ENCODE data around the gene AMPD1.

DNA sequence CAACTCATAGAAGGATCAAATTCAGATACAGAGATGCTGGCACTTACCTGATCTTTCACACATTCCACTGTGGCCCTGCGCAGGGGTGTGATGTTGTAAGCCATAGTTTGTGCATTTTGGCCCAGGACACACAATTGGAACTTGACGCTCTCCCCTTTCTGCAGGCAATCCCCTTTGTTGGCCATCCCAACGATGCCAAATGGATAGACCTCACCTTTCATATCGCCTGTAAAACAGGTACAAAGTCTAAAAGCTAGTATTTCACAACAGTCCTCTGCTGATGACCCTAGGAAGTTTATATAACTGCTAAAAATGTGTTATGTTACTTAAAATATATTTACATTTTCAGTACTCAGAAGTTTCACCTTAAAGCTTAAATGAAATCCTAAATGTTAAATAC is 25.1 kb upstream of the AMPD1 start:
- TF ChIP-seq, protein P1, sequence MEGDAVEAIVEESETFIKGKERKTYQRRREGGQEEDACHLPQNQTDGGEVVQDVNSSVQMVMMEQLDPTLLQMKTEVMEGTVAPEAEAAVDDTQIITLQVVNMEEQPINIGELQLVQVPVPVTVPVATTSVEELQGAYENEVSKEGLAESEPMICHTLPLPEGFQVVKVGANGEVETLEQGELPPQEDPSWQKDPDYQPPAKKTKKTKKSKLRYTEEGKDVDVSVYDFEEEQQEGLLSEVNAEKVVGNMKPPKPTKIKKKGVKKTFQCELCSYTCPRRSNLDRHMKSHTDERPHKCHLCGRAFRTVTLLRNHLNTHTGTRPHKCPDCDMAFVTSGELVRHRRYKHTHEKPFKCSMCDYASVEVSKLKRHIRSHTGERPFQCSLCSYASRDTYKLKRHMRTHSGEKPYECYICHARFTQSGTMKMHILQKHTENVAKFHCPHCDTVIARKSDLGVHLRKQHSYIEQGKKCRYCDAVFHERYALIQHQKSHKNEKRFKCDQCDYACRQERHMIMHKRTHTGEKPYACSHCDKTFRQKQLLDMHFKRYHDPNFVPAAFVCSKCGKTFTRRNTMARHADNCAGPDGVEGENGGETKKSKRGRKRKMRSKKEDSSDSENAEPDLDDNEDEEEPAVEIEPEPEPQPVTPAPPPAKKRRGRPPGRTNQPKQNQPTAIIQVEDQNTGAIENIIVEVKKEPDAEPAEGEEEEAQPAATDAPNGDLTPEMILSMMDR (IDR thresholded peaks at IDR 0.05) = no peak
- no peak for TF ChIP-seq RCOR1 (IDR thresholded peaks at IDR 0.05; ENCODE audit: low read length)
- no peak for TF ChIP-seq TEAD4 (IDR thresholded peaks at IDR 0.05; ENCODE audit: borderline replicate concordance, insufficient read depth)
- no peak for TF ChIP-seq POLR2AphosphoS5 (IDR thresholded peaks at IDR 0.05; ENCODE audit: low read depth, low read length)
- no peak for TF ChIP-seq JUND (IDR thresholded peaks at IDR 0.05)
- TF ChIP-seq CHD2 (IDR thresholded peaks at IDR 0.05; ENCODE audit: low read length, partially characterized antibody) = no peak
- TF ChIP-seq ELF1 (IDR thresholded peaks at IDR 0.05) = no peak
- no peak for TF ChIP-seq IRF3 (IDR thresholded peaks at IDR 0.05; ENCODE audit: low read depth, low read length)
- no peak for TF ChIP-seq GABPA (IDR thresholded peaks at IDR 0.05; ENCODE audit: low read depth)
- TF ChIP-seq SIN3A (IDR thresholded peaks at IDR 0.05; ENCODE audit: borderline replicate concordance, low read depth, low read length) = no peak
